Lung microvascular endothelial cell (primary cell): ENCODE results near the gene NPLOC4. TPM values are rescaled to one million over a fixed set of nuclear protein-coding genes. Genes with fewer than 3 reads are reported as not detected.
A peak's percentile ranks its signal among the peaks of the same experiment; 100 is the strongest.

ENCODE experiments used
- DNase-seq, 2 donors: peaks; one replicate each; pipeline versions ENCODE4 v3.0.0 to v3.0.0-alpha.2; 2010; ENCODE audit warnings: low read depth in 2 of 2
- total RNA-seq: library from RNA; depleted of rRNA; stranded (reverse); fragments of >200 nt; gene quantifications from 2 replicates; pipeline ENCODE4 v1.2.1, GENCODE V29; 2014

The NPLOC4 gene
- 51.2 and 61.5 TPM in 2 replicates for total RNA-seq

DNA sequence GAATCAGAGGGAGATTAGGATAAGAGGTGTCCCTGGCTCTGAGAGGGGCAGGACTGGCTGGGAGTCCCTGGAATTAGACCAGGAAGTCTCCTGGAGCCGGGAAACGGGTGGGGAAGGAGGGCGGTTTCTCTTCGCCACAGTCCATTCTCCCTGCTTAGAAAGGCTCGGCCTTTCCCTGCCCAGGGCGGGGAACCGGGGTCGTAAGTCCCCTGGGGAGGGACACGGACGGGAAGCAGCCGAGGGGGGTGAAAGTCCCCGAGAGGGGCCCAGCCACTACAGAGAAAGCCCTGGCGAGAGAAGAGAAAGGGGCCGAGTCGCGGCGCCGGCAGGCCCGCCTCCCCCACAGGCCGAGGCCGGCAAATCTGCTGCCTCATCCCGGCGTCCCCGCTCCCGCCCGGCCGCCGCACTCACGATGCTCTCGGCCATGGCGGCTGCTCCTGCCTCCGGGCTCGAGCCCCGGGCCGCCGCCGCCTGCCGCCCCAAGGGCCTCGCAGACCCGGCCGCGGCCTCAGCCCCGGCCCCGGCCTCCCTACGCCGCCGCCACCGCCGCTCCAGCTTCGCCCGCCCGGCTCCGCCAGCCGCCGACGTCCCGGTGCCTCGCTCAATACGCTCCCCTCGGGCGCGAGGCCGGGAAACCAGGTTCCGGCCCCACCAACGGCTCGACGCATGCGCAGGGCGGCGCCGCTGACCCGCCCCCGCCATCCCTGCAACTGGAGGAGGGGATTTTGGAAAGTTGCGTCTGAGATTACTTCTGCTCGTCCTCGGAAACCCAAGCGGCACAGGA is at the start of gene NPLOC4, which contains the start of gene TSPAN10:
NPLOC4 (minus strand) TSS at position 608 of the 784 bp plus-strand sequence; CDS start at position 426, 182 bp downstream.
TSPAN10 (plus strand) TSS at position 692 of the 784 bp plus-strand sequence. CDS start 5,217 bp downstream, outside the sequence.
- DNase-seq, result peak; percentile 84 to 89

DNA sequence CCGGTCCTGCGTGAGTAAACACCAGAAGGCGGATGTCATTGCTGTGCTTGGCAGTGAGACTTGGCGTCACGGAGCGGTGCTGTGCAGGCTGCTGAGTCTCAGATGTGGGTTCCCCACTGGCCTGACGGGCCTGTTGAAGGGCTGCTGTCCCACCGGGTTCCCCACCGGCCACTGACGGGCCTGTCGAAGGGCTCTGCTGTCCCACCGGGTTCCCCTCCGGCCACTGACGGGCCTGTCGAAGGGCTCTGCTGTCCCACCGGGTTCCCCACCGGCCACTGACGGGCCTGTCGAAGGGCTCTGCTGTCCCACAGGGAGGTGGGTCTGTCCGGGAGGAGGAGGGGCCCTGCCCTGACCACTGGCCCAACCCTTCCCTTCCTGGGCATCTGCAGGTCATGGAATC is 49.7 kb upstream of the NPLOC4 start:
- DNase-seq, result no peak

DNA sequence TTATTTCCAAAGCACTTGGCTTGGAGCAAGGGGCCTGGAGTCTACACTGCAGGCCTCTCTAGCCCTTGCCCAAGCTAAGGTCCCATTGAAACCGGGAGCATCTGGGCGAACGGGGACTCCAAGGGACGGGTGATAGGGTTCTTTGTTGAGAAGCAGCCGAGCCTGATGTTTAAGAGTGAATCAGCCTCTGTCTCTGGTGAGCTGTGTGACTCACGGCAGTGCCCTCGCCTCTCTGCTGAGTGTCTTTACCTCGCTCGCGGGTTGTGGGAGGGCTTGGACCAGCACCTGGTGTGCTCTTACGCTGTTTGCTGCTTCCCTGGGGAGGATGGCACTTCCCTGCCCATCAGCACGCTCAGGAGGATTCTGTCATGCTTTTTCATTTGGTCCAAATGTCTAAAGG is 48.2 kb upstream of the NPLOC4 start:
- peak in 1 of 2 donors; percentile 69 for DNase-seq

DNA sequence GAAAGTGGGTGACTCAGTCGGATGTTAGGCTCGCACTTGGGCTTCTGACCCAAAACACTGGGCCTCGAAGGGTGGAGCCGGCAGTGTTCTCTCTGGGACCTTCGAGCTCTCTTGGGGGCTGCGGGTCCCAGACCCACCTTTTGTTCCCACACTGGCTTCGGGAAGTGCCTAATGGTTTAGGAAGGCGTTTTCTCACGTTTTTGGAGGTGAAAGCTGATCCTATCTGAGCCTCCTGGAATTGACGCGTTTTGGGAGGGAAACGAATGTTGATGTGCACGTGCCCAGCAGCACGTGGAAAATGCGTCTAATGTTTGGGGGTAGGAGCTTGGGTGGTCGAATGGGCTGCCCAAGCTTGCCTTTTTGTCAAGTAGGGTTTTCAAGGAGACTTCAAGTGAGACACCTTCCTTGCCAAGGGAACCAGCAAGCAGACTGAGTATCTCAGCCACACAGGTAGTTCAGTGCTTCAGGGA is 47.6 kb upstream of the NPLOC4 start:
- no peak for DNase-seq

DNA sequence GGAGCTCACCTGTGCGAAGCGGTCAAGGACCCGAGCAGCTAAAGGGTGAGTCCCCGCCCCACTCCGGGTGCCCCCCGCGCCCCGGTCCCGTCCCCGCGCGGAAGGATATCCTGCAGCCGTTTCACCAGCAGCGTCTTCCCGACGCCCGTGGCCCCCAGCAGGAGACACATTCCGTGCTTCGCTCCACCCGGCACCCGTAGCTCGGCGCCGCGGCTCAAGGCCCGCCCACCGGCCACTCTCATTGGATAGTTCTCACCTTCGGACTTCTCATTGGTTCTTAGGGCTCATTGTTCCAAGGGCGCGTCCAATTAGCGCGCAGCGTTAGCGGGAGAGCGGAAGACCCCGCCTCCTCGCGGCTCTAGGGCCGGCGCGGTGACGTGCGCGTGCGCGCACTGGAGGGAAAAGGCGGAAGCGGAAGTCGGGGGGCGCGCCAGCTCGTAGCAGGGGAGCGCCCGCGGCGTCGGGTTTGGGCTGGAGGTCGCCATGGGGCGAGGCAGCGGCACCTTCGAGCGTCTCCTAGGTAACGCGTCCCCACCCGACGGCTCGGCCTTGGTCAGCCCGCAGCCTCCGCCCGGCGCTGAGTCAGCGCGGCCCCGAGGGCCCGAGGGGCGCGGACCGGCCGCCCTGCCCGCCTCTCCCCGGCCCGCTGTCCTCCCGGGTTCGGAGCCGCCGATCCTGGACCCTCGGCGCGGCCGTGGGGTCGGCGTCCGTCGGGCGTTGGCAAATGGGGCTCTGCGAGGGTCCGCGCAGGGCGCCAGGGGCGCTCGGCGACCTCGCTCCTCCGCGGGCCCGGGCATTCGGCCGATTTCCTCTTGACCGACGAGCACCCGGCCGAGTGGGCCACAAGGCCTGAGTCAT is 46.9 kb upstream of the NPLOC4 start, which contains the start of the genes ARL16 and HGS:
ARL16 (minus strand) TSS at position 214 of the 858 bp plus-strand sequence; CDS start at position 170, 44 bp downstream.
HGS (plus strand) TSS at position 428 of the 858 bp plus-strand sequence; CDS start at position 484, 56 bp downstream.
- peak; percentile 99 for DNase-seq

DNA sequence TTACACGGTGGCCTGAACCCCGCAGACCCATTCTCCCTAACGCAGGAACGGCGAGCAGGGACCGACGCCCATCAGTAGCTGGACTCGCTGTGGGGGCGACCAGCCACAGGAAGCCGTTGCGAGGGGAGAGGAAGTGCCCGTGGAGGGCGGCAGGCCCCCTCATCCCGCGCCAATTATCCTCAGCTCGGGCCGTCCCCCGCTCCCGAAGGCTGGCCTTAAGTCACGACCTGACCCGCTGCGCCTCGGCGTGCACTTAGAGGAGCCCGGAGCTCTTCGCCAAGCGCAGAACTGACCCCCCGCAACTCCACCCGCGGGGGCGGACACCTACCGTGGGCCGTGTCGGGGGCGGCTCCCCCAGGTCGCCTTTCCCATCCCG is 46.3 kb upstream of the NPLOC4 start:
- DNase-seq, result no peak

DNA sequence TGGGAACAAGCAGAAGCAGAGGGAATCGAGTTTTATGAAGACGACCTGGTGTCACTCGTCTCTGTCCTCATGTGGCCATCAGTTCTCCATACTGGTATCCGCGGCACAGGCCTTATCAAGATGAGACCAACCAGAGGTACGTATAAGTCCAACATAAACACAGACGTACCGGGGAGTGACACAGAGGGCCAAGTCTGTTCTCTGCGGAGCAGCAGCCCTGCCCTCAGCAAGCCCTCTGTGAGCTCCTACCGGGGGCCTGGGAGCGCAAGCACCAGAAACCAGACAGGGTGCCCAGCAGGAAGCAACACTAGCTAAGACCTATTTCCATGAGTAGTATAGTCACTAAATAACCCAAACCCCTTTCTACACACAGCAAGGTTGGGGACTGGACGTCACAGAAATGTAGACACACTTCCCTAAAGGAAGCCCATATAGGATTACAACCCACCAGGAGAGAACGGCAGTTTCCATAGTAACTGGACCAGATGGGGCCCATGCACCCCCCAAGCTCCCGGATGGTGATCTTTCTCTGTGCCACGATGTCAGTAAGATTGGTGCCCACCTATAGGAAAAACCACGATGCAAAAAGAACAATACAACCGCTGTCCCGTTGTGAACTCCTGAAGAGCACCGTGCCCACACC is 45.8 kb upstream of the NPLOC4 start:
- DNase-seq, result no peak

DNA sequence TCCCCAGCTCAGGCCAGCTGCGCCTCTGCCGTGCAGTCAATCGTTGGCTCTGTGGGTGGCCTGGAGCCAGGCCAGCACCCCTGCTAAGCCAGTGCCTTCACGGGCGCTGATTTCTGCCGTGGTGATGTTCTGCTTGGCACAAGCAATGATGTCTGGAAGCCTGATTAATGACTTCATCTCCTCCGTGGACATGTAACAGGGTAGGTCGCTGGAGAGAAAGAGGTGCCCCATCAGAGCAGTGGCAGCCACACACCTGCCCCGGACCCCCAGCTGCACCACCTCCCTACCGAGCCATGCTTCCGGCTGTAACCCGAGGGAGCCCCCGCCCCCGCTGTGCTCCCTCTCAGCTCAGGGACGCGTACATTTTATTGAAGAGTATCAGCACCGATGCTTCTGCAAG is 44.8 kb upstream of the NPLOC4 start:
- no peak for DNase-seq

DNA sequence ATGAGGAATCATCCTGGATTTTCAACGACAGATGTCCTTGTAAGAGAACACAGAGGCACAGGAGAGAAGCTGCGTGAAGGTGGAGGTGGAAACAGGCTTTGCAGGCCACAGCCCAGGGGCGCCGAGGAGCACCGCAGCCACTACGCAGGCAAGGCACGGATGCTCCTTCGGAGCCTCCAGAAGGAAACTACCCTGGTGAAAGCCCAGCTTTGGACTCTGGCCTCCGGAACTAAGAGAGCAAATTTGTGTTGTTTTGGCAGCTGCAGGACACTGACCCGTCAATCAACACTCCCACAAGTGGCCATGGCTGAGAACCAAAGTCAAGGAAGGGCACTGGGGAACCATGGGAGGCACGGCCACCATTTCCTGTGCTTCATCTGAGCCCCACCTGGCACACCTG is 43.2 kb upstream of the NPLOC4 start:
- no peak for DNase-seq

DNA sequence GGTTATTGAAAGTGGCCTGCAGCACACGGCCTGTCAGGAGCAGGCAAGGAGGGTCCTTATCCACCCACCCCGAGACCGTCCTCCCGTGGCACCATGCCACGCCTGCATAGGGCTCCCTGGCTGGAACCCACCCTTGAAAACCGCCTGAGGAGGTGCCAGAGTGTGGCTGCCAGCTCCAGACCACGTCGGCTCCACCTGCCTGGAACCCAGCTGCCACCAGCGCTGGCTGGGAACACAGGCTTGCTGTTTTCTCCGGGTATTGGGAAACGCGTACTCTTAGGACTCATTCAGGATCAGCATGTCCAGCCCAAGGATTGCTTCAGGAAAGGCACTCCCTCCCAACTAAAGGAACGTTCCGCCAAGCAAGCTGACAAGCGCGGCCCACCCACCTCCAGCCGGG is 40.0 kb upstream of the NPLOC4 start:
- no peak for DNase-seq

DNA sequence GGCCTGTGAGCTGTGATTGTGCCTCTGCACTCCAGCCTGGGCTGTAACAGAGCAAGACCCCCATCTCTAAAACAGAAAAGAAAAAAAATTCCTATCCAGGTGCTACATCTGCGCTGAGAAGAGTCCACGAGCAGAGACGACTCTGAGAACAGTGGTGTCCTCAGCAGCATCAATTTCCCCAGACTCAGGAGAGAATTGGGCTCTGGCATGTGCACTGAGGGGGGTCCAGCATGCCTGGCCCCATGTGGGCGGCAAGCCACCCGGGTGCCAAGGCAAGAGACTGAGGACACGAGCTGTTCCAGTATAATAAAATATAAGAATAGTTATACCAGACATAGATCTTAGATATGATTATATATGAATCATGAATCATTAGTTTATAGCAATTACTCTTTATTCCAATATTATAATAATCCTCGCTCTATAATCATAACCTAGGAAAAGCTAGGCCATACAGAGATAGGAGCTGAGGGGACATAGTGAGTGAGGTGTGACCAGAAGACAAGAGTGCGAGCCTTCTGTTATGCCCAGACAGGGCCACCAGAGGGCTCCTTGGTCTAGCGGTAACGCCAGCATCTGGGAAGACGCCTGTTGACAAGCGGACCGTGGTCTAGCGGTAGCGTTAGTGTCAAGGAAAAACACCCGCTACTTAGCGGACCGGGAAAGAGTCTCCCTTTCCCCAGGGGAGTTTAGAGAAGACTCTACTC is 38.8 kb upstream of the NPLOC4 start:
- DNase-seq, result peak in 1 of 2 donors; percentile 46

DNA sequence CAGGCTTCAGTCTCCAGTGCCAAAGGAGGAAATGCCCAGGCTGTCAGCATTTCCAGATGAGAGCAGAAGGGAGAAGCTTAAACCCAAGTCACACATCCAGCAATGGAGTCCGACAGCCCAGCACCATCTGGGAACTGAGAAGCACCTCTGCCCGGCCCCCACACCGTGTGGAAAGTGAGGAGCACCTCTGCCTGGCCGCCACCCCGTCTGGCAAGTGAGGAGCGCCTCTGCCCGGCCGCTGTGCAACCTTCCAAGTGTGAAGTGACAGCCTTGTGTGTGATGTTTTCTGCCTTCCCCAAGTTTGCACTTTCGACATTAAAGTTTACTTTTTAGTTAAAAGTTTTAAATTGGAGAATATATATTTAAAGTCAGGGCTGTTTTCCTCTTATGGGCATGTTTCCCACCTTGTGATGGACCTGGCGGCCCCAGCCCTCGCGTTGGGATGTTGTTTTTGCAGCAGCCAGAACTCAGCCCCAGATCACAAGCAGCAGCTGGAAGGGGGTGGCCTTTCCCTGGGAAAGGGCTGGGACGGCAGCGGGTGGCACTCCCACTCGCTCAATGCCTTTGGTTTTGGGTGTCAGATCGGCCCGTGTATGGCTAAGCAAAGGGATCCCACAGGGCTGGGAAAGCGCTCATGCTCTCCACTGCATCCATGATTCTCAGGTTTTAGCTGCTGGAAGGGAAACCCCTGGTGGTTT is 36.8 kb upstream of the NPLOC4 start:
- no peak for DNase-seq

DNA sequence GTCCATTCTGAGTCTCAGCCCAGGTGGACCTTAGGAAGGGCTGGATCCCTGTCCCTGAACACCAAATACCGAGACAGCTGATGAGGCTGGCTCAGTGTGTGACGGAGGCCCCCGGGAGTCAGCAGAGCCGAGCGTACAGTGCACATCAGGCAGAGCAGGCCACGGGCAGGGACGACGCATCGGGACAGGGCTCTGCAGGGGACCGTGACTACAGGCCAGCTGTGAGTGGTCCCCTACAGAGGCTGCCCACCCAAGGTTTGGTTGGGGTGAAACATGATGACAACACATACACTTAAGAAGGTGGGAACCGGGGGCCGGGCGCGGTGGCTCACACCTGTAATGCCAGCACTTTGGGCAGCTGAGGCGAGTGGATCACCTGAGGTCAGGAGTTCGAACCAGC is 36.0 kb upstream of the NPLOC4 start:
- no peak for DNase-seq

DNA sequence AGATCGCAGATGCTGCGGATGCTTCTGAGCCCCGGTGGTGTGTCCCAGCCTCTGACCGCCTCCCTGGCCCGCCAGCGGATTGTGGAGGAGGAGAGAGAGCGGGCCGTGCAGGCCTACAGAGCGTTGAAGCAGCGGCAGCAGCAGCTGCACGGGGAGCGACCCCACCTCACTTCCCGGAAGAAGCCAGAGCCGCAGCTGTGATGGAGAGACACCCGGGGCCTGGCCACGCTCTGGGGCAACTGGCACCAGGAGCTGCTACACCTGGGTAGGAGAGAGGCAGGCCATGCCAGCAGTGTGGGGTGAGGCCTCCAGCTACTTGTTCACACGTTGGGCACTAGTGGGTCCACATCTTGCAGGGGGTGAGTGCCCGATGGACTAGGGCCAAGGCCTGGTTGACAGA is 35.6 kb upstream of the NPLOC4 start:
- no peak for DNase-seq

DNA sequence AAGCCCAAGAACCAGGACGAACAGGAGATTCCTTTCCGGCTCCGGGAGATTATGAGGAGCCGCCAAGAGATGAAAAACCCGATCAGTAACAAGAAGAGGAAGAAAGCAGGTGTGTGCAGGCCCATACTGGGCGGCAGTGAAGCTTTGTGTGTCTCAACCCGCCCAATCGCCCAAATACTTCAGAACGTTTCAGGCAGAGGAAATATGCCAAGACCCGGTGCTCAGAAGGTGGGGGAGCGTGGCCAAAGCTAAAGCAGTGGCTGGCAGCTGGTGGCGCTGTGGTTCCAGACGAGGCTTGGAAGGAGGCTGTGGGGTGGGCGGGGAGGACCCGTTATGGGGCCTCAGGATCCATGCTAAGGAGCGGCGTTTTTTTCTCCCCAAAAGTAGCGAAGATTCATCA is 30.8 kb upstream of the NPLOC4 start:
- no peak for DNase-seq

DNA sequence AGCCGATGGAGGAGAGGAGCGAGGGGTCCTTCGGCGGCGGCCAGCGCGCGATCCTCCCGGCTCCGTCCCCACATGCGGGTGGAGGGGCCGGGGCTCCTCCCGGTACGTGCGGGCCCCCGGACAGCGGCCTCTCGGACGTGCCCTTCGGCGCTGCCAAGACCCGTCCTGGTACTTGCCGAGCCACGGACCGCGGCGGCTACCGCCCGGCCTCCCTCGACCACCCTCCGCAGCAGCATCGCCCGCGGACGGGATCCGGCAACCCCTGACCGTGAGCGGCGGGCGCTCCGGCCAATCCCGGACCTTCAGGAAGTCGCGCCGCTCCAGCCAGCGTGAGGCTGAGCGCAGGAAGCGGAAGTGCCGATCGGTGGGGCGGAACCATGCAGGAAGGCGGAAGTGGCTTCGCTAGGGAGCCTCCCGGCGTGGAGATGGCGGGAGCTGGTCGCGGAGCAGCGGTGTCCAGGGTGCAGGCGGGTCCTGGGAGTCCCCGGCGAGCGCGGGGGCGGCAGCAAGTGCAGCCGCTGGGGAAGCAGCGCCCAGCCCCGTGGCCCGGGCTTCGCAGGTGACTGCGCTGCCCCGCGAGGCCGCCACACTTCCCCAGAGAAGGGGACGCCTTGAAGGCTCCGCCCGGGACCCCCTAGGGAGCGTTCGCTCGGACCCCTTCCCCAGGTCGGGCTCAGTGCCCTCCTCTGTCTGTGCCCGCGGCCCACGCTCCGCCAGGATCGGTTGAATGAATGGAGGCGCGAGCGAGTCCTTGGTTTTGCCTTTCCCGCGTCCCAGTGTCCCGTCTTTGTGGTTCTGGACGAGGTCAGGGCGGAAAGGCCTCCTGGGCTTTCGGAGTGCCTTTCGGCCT is 29.7 kb upstream of the NPLOC4 start, which contains the start of the genes CCDC137 and OXLD1:
CCDC137 (plus strand) TSS at position 396 of the 850 bp plus-strand sequence; CDS start at position 426, 30 bp downstream.
OXLD1 (minus strand) TSS at position 264 of the 850 bp plus-strand sequence; CDS start at position 236, 28 bp downstream.
- DNase-seq, result peak; percentile 98

DNA sequence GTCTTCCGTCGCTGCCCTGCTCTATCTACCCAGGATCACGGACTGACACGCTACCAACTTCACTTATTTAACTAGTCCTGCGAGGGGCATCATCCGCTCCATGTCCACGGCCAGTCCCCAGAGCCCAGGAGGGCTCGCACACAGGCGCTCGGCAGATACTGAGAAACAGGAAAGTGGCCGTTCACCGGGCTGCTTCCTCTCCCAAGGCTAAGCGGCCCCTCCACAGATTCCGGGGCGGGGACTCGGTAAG is 29.1 kb upstream of the NPLOC4 start:
- DNase-seq, result peak; percentile 62 to 64

DNA sequence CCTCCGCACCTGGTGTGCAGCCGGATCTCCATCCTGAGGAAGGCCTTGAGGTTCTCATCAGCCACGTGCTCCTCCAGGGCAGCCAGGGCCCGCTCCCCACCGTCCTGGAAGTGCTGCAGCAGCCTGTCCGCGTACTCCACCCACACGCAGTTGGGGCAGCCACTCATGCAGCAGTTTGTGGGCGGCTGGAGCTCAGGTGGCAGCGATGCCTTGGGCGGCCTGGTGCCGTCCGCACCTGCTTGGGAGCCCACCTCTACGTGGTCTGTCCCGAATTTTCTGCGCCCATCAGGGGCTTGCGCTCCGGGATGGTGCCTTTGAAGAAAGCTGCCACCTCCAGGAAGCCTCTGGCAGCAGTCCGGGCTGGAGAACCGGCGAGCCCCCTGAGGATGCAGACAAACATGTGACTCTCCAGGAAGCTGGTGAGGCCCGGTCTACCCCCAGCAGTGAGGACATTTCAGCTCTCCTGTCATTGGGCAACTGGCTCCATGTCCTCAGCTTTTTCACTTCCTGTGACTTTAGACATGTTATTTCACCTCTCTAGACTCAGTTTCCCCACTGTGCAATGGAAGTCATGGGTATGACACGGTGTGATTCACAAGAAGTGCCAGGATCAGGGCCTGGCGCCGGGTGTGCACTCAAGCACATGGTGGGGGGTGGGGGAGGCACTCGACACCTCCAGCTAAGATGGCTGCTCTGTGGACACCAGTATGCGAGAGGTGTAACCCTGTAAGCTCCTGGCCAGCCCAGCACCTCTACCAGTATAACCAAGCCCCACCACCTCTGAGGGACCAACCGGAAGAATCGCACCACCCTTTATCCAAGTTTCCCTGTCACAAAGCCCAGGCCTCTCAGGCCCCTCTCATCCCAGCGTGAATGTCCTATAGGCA is 28.5 kb upstream of the NPLOC4 start:
- DNase-seq, result peak; percentile 36 to 44
